CD4-positive, alpha-beta T cell treated with Interleukin-1 beta for 1 hour (primary cell): ENCODE data around the gene SLC12A8.
"Not testable (repeated sequence)": the region's sequence is repeated elsewhere in the genome, so short reads cannot be mapped to it uniquely, and the experiment has no call there.

Experiments
- DNase-seq, 2 donors: peaks; one replicate each; pipeline ENCODE4 v3.0.0-alpha.2; 2020 to 2022

The SLC12A8 gene

DNA sequence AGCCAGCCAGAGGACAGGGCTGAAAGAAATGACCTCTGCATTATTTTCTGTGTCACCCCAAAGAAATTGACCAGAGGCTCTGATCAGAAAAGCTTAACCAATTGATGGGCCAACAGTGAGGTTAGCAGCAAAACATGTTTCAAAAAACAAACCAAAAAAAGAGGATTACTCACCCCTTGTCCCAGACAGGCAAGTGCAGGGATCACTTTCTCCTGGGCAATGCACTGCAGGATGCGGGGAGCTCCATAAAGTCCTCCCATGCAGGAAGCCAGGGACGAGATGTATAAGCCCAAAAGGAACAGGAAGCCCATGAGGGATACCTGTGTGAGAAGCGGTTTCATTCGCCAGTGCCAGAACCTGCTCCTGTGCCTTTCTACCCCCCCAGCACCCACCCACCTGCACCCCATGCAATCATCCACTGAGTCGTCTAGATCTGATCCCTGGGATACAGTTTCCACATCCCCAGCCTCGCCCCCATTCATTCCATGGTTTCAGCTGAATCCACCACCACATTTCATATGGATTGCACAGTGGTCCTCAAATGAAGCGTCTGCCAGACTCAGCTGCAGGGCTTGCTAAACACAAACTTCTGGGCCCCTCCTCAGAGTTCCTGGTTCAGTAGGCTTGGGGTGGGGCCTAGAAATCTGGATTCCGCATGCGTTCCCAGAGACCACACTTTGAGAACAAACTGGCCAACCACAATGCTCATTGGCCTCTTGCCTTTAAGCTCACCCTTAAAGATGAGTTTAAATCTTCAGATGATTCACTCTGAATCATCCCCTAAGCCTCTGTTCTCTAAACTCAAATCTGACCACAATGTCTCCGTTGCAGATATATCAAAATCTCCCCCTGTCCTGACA, 102.3 kb downstream of the SLC12A8 start:
- DNase-seq, result no peak

DNA sequence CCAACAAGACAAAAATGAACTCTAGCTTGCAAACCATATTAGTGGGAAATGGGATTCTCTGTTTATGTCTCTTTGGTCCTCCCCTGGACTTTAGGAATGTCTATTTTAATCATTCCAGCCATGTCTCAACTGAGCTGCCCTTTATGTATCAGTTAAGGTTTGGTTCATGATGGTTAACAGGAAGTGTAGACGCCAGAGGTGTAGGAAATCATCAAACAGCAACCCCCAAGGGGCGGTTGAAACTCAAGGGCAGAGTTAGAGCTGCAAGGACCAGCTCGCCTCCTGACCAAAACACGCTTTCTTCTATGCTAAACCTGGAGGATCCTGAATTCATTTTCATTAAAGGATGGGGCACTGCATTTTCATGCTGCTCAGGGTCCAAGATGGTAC, 103.0 kb downstream of the SLC12A8 start:
- no peak for DNase-seq

GRCh38 chr3:125108833-125109535, 103.6 kb downstream of the SLC12A8 start:
- no peak for DNase-seq

DNA sequence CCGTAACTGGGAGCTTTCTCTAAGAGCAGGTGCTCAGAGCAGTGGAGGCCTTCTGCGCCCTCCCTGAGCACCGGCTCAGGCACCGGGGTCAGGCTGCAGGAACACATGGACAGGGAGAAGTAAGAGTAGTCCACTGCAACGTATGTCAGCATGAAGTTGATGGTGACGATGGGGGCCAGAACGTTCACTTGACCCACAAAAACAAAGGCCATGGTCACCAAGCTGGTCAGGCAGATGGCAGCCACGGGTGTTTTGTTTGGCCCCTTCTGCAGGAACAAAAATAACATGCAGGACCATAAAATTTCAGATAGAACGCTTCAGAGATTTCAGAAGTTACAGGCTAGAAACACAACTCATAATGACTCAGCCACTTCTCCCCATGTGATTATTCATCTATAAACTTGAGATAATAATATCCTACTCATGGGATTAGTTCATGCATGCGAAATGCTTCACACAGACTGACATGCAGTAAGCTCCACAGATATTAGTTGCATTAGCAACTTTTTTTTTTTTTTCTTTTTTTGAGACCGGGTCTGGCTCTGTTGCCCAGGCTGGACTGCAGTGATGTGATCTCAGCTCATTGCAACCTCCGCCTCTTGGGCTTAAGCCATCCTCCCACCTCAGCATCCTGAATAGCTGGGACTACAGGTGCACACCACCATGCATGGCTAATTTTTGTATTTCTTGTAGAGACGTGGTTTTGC, 104.5 kb downstream of the SLC12A8 start:
- DNase-seq, result no peak

GRCh38 chr3:125107363-125107762, 105.2 kb downstream of the SLC12A8 start:
- no peak for DNase-seq

DNA sequence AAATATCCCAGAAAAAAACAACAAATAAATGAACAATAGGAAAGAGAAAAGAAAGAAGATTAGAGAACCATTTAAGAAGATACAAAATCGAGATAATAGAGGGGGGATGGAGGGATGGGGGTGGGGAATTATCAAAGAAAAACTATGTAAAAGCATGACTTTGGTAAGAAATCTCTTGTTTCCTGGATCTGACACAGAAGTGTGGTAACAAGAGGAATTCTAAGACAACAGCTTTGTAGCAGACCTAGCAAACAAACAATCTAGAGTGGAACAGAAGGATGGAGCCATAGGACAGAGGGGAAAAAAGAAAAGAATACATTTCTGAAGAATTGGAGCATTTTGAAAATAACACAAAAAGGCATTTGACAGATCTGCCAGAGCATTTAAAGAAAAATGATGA, 107.4 kb downstream of the SLC12A8 start:
- no peak for DNase-seq

- DNase-seq, result no peak
These were observed 107.9 kb downstream of the SLC12A8 start for GRCh38 chr3:125104639-125105038.

DNA sequence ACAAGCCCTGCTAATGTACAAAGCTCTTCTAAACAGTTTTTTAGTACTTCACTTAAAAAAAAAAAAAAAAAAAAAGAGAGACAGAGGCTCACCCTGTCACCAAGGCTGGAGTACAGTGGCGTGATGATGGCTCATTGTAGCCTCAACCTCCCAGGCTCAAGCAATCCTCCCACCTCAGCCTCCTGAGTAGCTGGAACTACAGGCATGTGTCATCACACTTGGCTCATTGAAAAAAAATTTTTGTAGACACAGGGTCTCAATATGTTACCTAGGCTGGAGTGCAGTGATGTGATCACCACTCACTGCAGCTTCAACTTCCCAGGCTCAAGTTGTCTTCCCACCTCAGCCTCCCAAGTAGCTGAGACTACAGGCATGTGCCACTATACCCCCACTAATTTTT, 109.1 kb downstream of the SLC12A8 start:
- no peak for DNase-seq

GRCh38 chr3:125102470-125102869, 110.1 kb downstream of the SLC12A8 start:
- DNase-seq, result no peak

- no peak for DNase-seq
These were observed 113.8 kb downstream of the SLC12A8 start for GRCh38 chr3:125098611-125099291.

DNA sequence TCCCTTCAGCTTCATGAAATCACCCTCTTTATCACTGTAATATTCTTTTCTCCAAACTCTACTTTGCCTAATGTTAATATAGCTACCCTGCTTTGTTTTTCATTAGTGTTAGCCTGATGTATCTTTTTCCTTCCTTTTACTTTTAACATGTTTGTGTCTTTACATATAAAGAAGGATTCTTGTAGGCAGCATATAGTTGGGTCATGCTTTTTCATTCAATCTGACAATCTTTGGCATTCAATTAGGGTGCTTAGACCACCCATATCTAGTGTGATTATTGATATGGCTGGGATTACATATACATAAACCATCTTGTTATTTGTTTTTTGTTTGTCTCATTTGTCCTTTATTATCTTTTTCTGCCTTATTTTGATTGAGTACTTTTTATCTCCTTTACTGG, 121.9 kb downstream of the SLC12A8 start:
- DNase-seq, result no peak

DNA sequence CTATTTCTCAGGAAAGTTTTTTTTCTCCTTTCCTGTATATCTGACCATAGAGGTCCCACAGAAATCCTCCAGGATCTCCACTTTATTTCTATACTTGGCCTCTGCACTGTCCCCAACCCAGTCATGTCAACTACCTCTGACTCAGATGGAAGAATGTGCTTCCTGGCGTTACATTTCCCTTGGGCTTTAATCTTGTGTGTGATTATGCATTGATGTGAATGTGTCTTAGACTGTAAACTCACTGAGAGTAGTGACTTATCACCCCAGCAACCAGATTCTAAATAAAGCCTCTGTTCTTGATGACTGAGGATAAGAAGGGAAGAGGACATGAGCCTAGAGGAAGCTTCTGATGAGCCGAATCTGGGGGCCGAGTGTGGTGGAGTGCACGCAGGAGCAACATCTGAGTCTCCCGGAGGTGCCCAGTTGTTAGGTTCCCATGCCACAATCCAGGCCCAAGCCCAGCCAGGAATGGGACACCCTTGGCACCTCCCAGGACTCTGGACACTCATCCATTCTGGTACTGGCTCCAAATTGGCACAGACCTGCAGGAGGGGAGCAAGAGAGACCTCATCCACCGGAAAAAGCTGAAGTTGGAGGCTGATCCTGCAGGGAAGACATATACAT, 124.7 kb downstream of the SLC12A8 start:
- no peak for DNase-seq

- no peak for DNase-seq
These were observed 127.4 kb downstream of the SLC12A8 start for GRCh38 chr3:125085166-125085565.

DNA sequence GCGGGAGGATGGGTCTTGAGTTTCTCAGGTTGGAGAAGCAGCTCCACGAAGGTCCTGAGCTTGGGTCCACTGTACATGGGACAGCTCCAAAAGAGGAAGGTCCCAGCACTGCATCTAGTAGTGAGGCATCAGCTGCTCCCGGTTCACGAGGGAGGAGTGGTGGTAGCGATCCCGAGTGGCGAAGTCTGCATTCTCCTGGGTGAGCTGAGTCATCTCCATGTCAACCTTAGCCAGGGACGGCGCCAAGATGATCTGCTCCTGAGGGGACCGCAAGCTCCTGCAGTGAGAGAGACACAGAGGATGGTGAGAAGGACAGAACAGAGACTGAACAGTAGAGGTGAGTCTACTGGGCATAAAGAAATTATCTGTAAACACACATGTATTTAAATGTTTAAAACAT, 128.8 kb downstream of the SLC12A8 start:
- DNase-seq, result no peak

- not testable (repeated sequence) for DNase-seq
These were observed 130.2 kb downstream of the SLC12A8 start for GRCh38 chr3:125082339-125082738.

- no peak for DNase-seq
These were observed 132.5 kb downstream of the SLC12A8 start for GRCh38 chr3:125080077-125080476.

DNA sequence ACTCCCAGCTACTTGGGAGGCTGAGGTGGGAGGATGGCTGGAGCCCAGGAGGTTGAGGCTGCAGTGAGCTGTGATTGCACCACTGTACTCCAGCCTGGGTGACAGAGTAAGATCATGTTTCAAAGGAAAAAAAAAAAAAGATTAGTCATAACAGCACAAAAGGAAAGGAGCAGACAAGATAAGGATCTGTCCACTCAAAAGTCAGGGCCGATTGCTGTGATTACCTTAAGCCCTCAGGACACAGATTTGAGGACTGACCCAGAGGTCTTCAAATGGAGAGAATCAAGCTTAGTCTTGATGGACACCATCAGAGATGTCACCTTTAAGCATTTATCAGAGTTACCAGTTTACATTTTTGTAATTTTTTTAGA, 132.9 kb downstream of the SLC12A8 start:
- DNase-seq, result no peak

GRCh38 chr3:125078951-125079674, 133.4 kb downstream of the SLC12A8 start:
- DNase-seq, result no peak

DNA sequence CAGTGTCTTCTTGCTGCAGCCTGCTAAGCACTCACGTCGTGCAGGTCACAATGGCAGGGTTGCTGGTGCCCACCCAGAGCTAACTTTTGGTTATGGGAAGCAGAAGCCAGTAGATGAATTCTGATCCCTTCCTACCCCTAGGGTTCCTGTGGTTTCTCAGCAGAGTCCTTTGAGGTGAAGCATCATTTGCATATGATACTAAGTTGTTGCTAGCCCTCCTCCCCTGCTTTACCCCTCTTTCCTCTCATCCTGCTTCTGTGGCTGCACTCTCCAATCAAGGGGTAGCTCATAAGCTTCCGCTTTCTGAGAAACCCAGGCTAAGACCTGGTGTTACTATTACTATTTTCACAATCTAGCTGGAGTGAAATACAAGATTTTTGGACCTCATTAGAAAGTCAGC, 134.7 kb downstream of the SLC12A8 start:
- DNase-seq, result no peak

DNA sequence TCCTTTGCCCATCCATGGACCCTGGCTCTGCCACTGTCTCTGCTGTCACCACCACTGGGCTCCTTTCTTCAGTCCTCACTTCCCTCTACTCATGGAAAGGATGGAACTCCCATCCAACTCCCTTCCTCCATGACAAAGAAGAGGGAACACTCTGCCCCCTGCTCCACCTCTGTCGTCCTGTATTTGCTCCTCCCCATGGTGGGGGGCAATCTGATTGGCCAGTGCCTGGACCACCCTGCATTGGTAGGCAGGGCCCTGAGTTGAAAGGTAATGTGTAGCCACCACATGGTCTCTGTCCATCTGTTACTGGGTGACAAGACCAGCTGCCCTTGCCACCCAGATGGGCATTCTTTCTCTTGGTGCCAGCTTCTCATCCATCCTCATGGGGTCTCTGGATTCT, 136.1 kb downstream of the SLC12A8 start:
- no peak for DNase-seq

GRCh38 chr3:125075738-125076137, 136.8 kb downstream of the SLC12A8 start:
- DNase-seq, result no peak

DNA sequence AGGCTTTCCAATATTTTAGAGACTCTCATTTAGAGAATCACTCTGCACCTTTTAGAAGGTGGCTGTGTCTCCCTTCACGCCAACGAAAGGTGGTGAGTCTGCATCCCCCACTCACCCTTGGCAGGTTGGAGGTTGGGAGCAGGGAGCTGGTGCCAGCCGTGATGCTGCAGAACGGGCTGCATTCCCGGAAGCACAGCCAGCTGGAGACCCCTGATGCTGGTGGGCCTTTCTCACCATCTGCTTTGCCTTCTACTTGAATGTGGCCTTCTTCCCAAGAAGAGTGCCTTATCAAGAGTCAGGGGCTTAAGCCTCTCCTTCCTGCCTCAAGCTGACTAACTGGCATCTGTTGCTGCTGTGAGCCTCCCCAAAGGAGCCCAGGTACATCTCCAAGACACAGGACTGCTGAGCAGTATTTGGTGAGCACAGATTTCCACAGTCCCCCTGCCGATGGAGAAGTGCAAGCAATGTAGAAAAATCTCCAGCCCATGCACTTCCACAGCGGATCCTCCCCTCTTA, 139.1 kb downstream of the SLC12A8 start:
- DNase-seq, result no peak
